ENCODE data around the gene SEMA4G. TPM values are rescaled to one million over a fixed set of nuclear protein-coding genes. Genes with fewer than 3 reads are reported as not detected.

Gene SEMA4G
- total and polyA plus RNA-seq, 2 of the 4 experiments (the other 2 are of a cell fraction), result 0.90 to 8.7 TPM

GRCh38 chr10:100988166-100988565 is 18.9 kb downstream of the SEMA4G start:
- intact Hi-C loops (cut with micrococcal nuclease), result no loop called here
- CTCF ChIA-PET, result interaction anchor here (1.3 kb wide), 1 partner anchor 11 kb away, joined by 3 read pairs; the partner anchor contains the start of gene LZTS2

More at GRCh38 chr10:100988166-100988565, 18.9 kb downstream of the SEMA4G start:
- H4K20me1 ChIP-seq (ENCODE audit: insufficient read depth, low read length), result 0 out of 2 replicates have a peak, but pooled peaks cover 3% of the 10 kb centered on the region
- H3K4me1 ChIP-seq (ENCODE audit: control insufficient read depth, insufficient read depth, low read length), result peaks cover 8% of the 10 kb centered on the region; the same call in 1 of the 2 replicates
- no peak overlapping the region for H2BK20ac ChIP-seq (ENCODE audit: low read depth, low read length)
- no peak overlapping the region for H3K14ac ChIP-seq (replicated peaks; ENCODE audit: low read depth, low read length)
- H4K91ac ChIP-seq (ENCODE audit: insufficient read depth, low read depth, low read length), result no peak overlapping the region
- H3K4me3 ChIP-seq (ENCODE audit: insufficient read depth, low read depth, low read length), result peak overlapping the region; percentile 90
- H2BK5ac ChIP-seq (ENCODE audit: low read depth, low read length, poor library complexity, severe bottlenecking), result no peak overlapping the region
- no peak overlapping the region for H3K27ac ChIP-seq (ENCODE audit: insufficient read depth, low read length)
- ATAC-seq (ENCODE audit: low read depth) (no peak), DNase-seq (no peak)
- H3K79me1 ChIP-seq (ENCODE audit: low read depth in 1 of 2, low read length in 2 of 2), result peaks cover 60 to 67% of the 10 kb centered on the region in 2 experiments
- H3K4me2 ChIP-seq (ENCODE audit: low read depth, low read length), result peak overlapping the region; percentile 99
- H3K27me3 ChIP-seq (ENCODE audit: control insufficient read depth, insufficient read depth, low read length), result no peaks in the 10 kb centered on the region
- peak overlapping the region; percentile 87; the same call in 1 of the 2 replicates for H3K23ac ChIP-seq (ENCODE audit: low read depth, low read length)
- peak overlapping the region; percentile 70 for H3K9ac ChIP-seq (ENCODE audit: low read depth, low read length)
- 75% methylated on average over 5 of the region's 10 CpGs; no CpG with 5 or more reads in 1 of the 2 experiments for WGBS, 2 experiments (ENCODE audit: extremely low coverage in 2 of 2, insufficient read length in 1 of 2)
- H2AK5ac ChIP-seq (ENCODE audit: low read depth, low read length), result peak overlapping the region; percentile 57; the same call in 1 of the 2 replicates
- no peak overlapping the region for H3K18ac ChIP-seq (ENCODE audit: low read depth, low read length)
- dilution Hi-C loops (cut with HindIII; ENCODE audit: low sequenced_read_pairs, unreplicated experiment), result no loop called here
- peaks cover 9% of the 10 kb centered on the region for H3K9me1 ChIP-seq (ENCODE audit: insufficient read depth, low read length)
- H3K36me3 ChIP-seq (ENCODE audit: control insufficient read depth, insufficient read depth, low read length), result peaks cover 31% of the 10 kb centered on the region
- BruUV-seq (replicated peaks), result no TSS peak
- peak overlapping the region; percentile 99 for H2AFZ ChIP-seq (replicated peaks; ENCODE audit: low read length, poor library complexity)
- peak overlapping the region; percentile 88; the same call in 1 of the 2 replicates for H3K4ac ChIP-seq (ENCODE audit: low read depth, low read length)
- no peak overlapping the region for H2BK120ac ChIP-seq (ENCODE audit: low read depth, low read length)
- H2BK15ac ChIP-seq (ENCODE audit: low read depth, low read length), result no peak overlapping the region
- in situ Hi-C loops (cut with MboI; ENCODE audit: low sequenced_read_pairs), result no loop called here
- H3K56ac ChIP-seq (ENCODE audit: extremely low read depth, insufficient read depth, low read length), result 0 out of 2 replicates have a peak overlapping the region, but pooled peaks have one; percentile 66
- no peak for TF ChIP-seq SMC3 (IDR thresholded peaks at IDR 0.05; ENCODE audit: low read depth, low read length)
- no peak for TF ChIP-seq CHD1 (IDR thresholded peaks at IDR 0.05; ENCODE audit: low read depth, low read length)
- no peak for TF ChIP-seq MAFK (IDR thresholded peaks at IDR 0.05; ENCODE audit: low read depth, low read length)
- H2AK9ac ChIP-seq (replicated peaks; ENCODE audit: low read depth, low read length, poor library complexity), result peak overlapping the region; percentile 2
- H4K8ac ChIP-seq (ENCODE audit: low read depth in 2 of 2, low read length in 2 of 2), result peak overlapping the region; percentile 95 to 100; a peak in 3 of 4 replicates
- H4K5ac ChIP-seq (ENCODE audit: low read depth, low read length), result no peak overlapping the region
- H3K9me3 ChIP-seq (ENCODE audit: control insufficient read depth, insufficient read depth, low read length), result no peaks in the 10 kb centered on the region
- POLR2A ChIA-PET (ENCODE audit: unreplicated experiment), result no interaction called here
